AML-193 (cell line): ENCODE data around the gene NUP93.

Experiments used
- DNase-seq, 2 experiments: peaks; one replicate each; lab custom pipeline; 2025; lab: John Stamatoyannopoulos, UW

The NUP93 gene

GRCh38 chr16:56743840-56744239 is 13.9 kb downstream of the NUP93 start:
- no peak for DNase-seq

- no peak for DNase-seq
These were observed 15.2 kb downstream of the NUP93 start for GRCh38 chr16:56744996-56745640.

- DNase-seq, result no peak
These were observed 17.6 kb downstream of the NUP93 start for GRCh38 chr16:56747486-56748045.

- no peak for DNase-seq
These were observed 18.3 kb downstream of the NUP93 start for GRCh38 chr16:56748191-56748590.

- DNase-seq, result no peak
These were observed 18.9 kb downstream of the NUP93 start for GRCh38 chr16:56748826-56749225.

- DNase-seq, result no peak
These were observed 20.0 kb downstream of the NUP93 start for GRCh38 chr16:56749672-56750491.

- DNase-seq, result no peak
These were observed 23.5 kb downstream of the NUP93 start for GRCh38 chr16:56753410-56753809.

- no peak for DNase-seq
These were observed 25.1 kb downstream of the NUP93 start for GRCh38 chr16:56755038-56755437.

- DNase-seq, result no peak
These were observed 28.5 kb downstream of the NUP93 start for GRCh38 chr16:56758432-56758831.

GRCh38 chr16:56758930-56759329 is 29.0 kb downstream of the NUP93 start:
- no peak for DNase-seq

GRCh38 chr16:56763291-56763916 is 33.5 kb downstream of the NUP93 start:
- DNase-seq, result no peak

- DNase-seq, result no peak
These were observed 34.9 kb downstream of the NUP93 start for GRCh38 chr16:56764835-56765234.

- no peak for DNase-seq
These were observed 36.0 kb downstream of the NUP93 start for GRCh38 chr16:56765949-56766348.

GRCh38 chr16:56767024-56767423 is 37.1 kb downstream of the NUP93 start:
- no peak for DNase-seq

GRCh38 chr16:56769677-56770076 is 39.7 kb downstream of the NUP93 start:
- no peak for DNase-seq

GRCh38 chr16:56771558-56772279 is 41.8 kb downstream of the NUP93 start:
- no peak for DNase-seq

- DNase-seq, result no peak
These were observed 43.6 kb downstream of the NUP93 start for GRCh38 chr16:56773532-56773931.

GRCh38 chr16:56774016-56774680 is 44.2 kb downstream of the NUP93 start:
- DNase-seq, result no peak

GRCh38 chr16:56775162-56775561 is 45.2 kb downstream of the NUP93 start:
- no peak for DNase-seq

GRCh38 chr16:56776562-56776961 is 46.6 kb downstream of the NUP93 start:
- no peak for DNase-seq

- no peak for DNase-seq
These were observed 47.1 kb downstream of the NUP93 start for GRCh38 chr16:56777001-56777400.

- no peak for DNase-seq
These were observed 47.6 kb downstream of the NUP93 start for GRCh38 chr16:56777482-56777881.
